H9 (cell line): ENCODE measurements around the gene RPS6KB1. TPM values are rescaled to one million over a fixed set of nuclear protein-coding genes. Genes with fewer than 3 reads are reported as not detected.
"Not testable (repeated sequence)": the region's sequence is repeated elsewhere in the genome, so short reads cannot be mapped to it uniquely, and the experiment has no call there.

Experiments used
- DNase-seq: peaks from one replicate; pipeline ENCODE4 v3.0.0-alpha.2; 2017
- H2AFZ ChIP-seq: one replicate; pipeline ENCODE4 v1.6.1; 2013; ENCODE audit warnings: mild to moderate bottlenecking, low read length, control low read depth, moderate library complexity
- H2AK5ac ChIP-seq: 2 replicates; pipeline ENCODE4 v1.6.1; 2013; ENCODE audit warnings: low read length, control low read depth, mixed read lengths; ENCODE audit not compliant: insufficient read length
- H2BK120ac ChIP-seq: one replicate; pipeline ENCODE4 v1.6.1; 2013; ENCODE audit warnings: low read depth, mild to moderate bottlenecking, low read length, control low read depth, inconsistent platforms; ENCODE audit not compliant: poor library complexity, severe bottlenecking
- H2BK12ac ChIP-seq: 2 replicates; pipeline ENCODE4 v1.6.1; 2013; ENCODE audit warnings: low read length, control low read depth, mixed read lengths, low read depth; ENCODE audit not compliant: insufficient read length
- H2BK15ac ChIP-seq: 2 replicates; pipeline ENCODE4 v1.6.1; 2013; ENCODE audit warnings: low read depth, low read length, control low read depth
- H2BK20ac ChIP-seq: one replicate; pipeline ENCODE4 v1.6.1; 2013; ENCODE audit warnings: low read depth, mild to moderate bottlenecking, low read length, control low read depth, inconsistent platforms; ENCODE audit not compliant: poor library complexity, severe bottlenecking
- H2BK5ac ChIP-seq: 2 replicates; pipeline ENCODE4 v1.6.1; 2013; ENCODE audit warnings: low read length, control low read depth, mixed read lengths; ENCODE audit not compliant: insufficient read length
- H3K14ac ChIP-seq: 2 replicates; pipeline ENCODE4 v1.6.1; 2013; ENCODE audit warnings: low read length, control low read depth; ENCODE audit not compliant: insufficient read depth
- H3K18ac ChIP-seq: 2 replicates; pipeline ENCODE4 v1.6.1; 2013; ENCODE audit warnings: low read depth, mild to moderate bottlenecking, mixed read lengths, low read length, control low read depth; ENCODE audit not compliant: insufficient read length
- H3K23ac ChIP-seq: 2 replicates; pipeline ENCODE4 v1.6.1; 2013; ENCODE audit warnings: low read length, control low read depth, mixed read lengths, low read depth; ENCODE audit not compliant: insufficient read length
- H3K23me2 ChIP-seq: 2 replicates; pipeline ENCODE4 v1.6.1; 2013; ENCODE audit warnings: low read depth, mild to moderate bottlenecking, mixed read lengths, low read length, control low read depth; ENCODE audit not compliant: insufficient read length, poor library complexity, severe bottlenecking
- H3K27ac ChIP-seq: 2 replicates; pipeline ENCODE4 v1.5.1; 2013; ENCODE audit warnings: low read length, control low read depth, mixed read lengths, low read depth; ENCODE audit not compliant: insufficient read length
- H3K27me3 ChIP-seq: 2 replicates; pipeline ENCODE4 v1.6.1; 2013; ENCODE audit warnings: low read length, control low read depth, inconsistent platforms; ENCODE audit not compliant: insufficient read depth
- H3K4ac ChIP-seq: 2 replicates; pipeline ENCODE4 v1.6.1; 2013; ENCODE audit warnings: low read depth, mild to moderate bottlenecking, control low read depth, inconsistent platforms, low read length, moderate library complexity
- H3K4me1 ChIP-seq: 2 replicates; pipeline ENCODE4 v1.6.1; 2013; ENCODE audit warnings: low read length, control low read depth, inconsistent platforms; ENCODE audit not compliant: insufficient read depth
- H3K4me2 ChIP-seq: 2 replicates; pipeline ENCODE4 v1.6.1; 2013; ENCODE audit warnings: low read length, control low read depth, mixed read lengths; ENCODE audit not compliant: insufficient read length, insufficient read depth
- H3K56ac ChIP-seq: 2 replicates; pipeline ENCODE4 v1.6.1; 2013; ENCODE audit warnings: low read depth, mild to moderate bottlenecking, mixed read lengths, low read length, control low read depth; ENCODE audit not compliant: insufficient read length
- H3K79me1 ChIP-seq: 2 replicates; pipeline ENCODE4 v1.6.1; 2013; ENCODE audit warnings: low read depth, mild to moderate bottlenecking, moderate library complexity, low read length, control low read depth, inconsistent platforms; ENCODE audit not compliant: insufficient read depth, poor library complexity, severe bottlenecking
- H3K79me2 ChIP-seq: 2 replicates; pipeline ENCODE4 v1.6.1; 2013; ENCODE audit warnings: low read length, control low read depth, inconsistent platforms; ENCODE audit not compliant: insufficient read depth
- H3K9ac ChIP-seq: 2 replicates; pipeline ENCODE4 v1.6.1; 2013; ENCODE audit warnings: low read length, control low read depth, mixed read lengths; ENCODE audit not compliant: insufficient read length; ENCODE audit errors: extremely low read depth
- H3K9me3 ChIP-seq: one replicate; pipeline ENCODE4 v1.6.1; 2013; ENCODE audit warnings: low read depth, low read length, inconsistent platforms; ENCODE audit not compliant: control insufficient read depth
- H3T11ph ChIP-seq: one replicate; pipeline ENCODE4 v1.6.1; 2013; ENCODE audit warnings: mild to moderate bottlenecking, low read length, control low read depth, inconsistent platforms
- H4K20me1 ChIP-seq: one replicate; pipeline ENCODE4 v1.6.1; 2013; ENCODE audit not compliant: control insufficient read depth, insufficient read length, insufficient read depth
- H4K5ac ChIP-seq: 2 replicates; pipeline ENCODE4 v1.6.1; 2013; ENCODE audit warnings: low read depth, mild to moderate bottlenecking, mixed read lengths, low read length, control low read depth; ENCODE audit not compliant: insufficient read length
- H4K8ac ChIP-seq: replicated peaks from 2 replicates; pipeline ENCODE4 v1.6.1; 2013; ENCODE audit warnings: low read length, control low read depth, mixed read lengths, low read depth; ENCODE audit not compliant: insufficient read length
- H4K91ac ChIP-seq: 2 replicates; pipeline ENCODE4 v1.6.1; 2013; ENCODE audit warnings: low read depth, mild to moderate bottlenecking, moderate library complexity, mixed read lengths, low read length, control low read depth; ENCODE audit not compliant: insufficient read length
- H3K27ac Mint-ChIP-seq, 3 experiments: 2 replicates in 2 of 3; 3 replicates in 1 of 3; pipeline ENCODE4 v1.8.0; 2020 to 2021; ENCODE audit warnings: mixed read lengths in 3 of 3, mild to moderate bottlenecking in 1 of 3, moderate library complexity in 1 of 3
- H3K27me3 Mint-ChIP-seq: 2 replicates; pipeline ENCODE4 v1.8.0; 2021; ENCODE audit warnings: low read depth, mild to moderate bottlenecking, moderate library complexity, mixed read lengths
- H3K36me3 Mint-ChIP-seq, 3 experiments: 2 replicates in 2 of 3; 3 replicates in 1 of 3; pipeline ENCODE4 v1.8.0; 2020 to 2021; ENCODE audit warnings: low read depth in 3 of 3, mixed read lengths in 3 of 3; ENCODE audit not compliant: insufficient read depth in 1 of 3
- H3K4me1 Mint-ChIP-seq, 2 experiments: 2 replicates each; pipeline ENCODE4 v1.8.0; 2020; ENCODE audit warnings: mixed read lengths in 2 of 2
- H3K4me3 Mint-ChIP-seq, 2 experiments: 2 replicates in 1 of 2; 3 replicates in 1 of 2; pipeline ENCODE4 v1.8.0; 2020 to 2021; ENCODE audit warnings: mild to moderate bottlenecking in 2 of 2, mixed read lengths in 2 of 2, moderate library complexity in 1 of 2
- H3K9me3 Mint-ChIP-seq, 2 experiments: 2 replicates in 1 of 2; 3 replicates in 1 of 2; pipeline ENCODE4 v1.8.0; 2020; ENCODE audit warnings: mild to moderate bottlenecking in 2 of 2, mixed read lengths in 2 of 2, moderate library complexity in 1 of 2
- WGBS: extraction: QIAGEN DNeasy Blood & Tissue Kit; methylation state at CpG from one replicate; pipeline ENCODE4 v1.1.7; 2013; ENCODE audit warnings: missing lambda C conversion rate, low lambda C conversion rate, mixed read lengths; ENCODE audit not compliant: insufficient read length; ENCODE audit errors: extremely low coverage; 5-methylcytosine and 5-hydroxymethylcytosine counted together
- total RNA-seq: library from RNA; stranded (reverse); gene quantifications from 2 replicates; pipeline ENCODE4 v1.2.1, GENCODE V29; 2021

The RPS6KB1 gene
- total RNA-seq, 1 experiment from 2014 or later, result 36.1 TPM

DNA sequence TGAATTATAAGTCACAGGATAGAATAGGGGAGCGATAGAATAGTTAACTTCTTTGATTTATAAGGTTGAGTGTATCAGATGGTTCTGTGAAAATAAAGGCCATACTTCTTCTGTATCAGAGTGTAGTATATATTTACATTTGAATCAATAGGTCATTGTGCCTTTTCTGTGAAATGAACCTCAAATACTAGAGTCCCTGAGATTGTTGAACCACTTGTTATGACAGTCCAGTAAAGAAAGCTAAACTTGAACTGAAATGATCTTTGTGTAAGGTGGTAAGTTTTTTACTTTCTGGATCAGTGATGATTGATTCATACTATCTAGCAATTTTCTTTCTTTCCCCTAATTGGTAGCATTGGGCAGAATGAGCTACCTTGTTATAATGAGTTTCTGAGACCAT, 40.4 kb downstream of the RPS6KB1 start:
- not testable (repeated sequence) for H3K4me1 ChIP-seq, H2BK15ac ChIP-seq, H3K79me1 ChIP-seq, H3K4me3 Mint-ChIP-seq, H3K27me3 ChIP-seq, H3K27me3 Mint-ChIP-seq, H2BK12ac ChIP-seq, H3K9ac ChIP-seq, H4K8ac ChIP-seq, H4K91ac ChIP-seq, H3T11ph ChIP-seq, H3K23me2 ChIP-seq, H3K14ac ChIP-seq, DNase-seq, H4K20me1 ChIP-seq, H3K4me2 ChIP-seq, H3K9me3 Mint-ChIP-seq, H3K9me3 ChIP-seq, H3K23ac ChIP-seq, H2AK5ac ChIP-seq, H2AFZ ChIP-seq, H2BK5ac ChIP-seq, H3K18ac ChIP-seq, H4K5ac ChIP-seq, H2BK120ac ChIP-seq, H3K27ac Mint-ChIP-seq, H3K4ac ChIP-seq, H2BK20ac ChIP-seq, H3K4me1 Mint-ChIP-seq, H3K27ac ChIP-seq, H3K56ac ChIP-seq, H3K79me2 ChIP-seq
- WGBS, result no CpG with 5 or more reads among the region's 1 CpG
- H3K36me3 Mint-ChIP-seq, result peaks cover 17 to 75% (median 60%) of the 10 kb centered on the region in 3 experiments

DNA sequence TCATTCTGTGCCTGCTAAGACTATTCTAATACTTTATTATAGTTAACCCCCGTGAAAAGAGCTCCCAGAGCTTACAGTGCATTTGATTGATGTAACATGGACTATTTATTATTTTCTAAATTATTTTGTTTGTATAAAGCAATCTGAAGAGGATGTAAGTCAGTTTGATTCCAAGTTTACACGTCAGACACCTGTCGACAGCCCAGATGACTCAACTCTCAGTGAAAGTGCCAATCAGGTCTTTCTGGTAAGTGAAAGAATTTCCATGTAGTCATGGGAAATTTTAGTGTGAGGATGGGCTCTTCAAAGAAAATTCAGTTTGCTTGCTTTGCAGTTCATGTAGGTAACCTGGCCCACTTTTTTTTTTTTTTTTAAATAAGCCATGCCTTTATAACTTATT, 47.8 kb downstream of the RPS6KB1 start:
- not testable (repeated sequence) for H3K79me2 ChIP-seq, H3K27me3 ChIP-seq, DNase-seq, H2BK20ac ChIP-seq, H3K14ac ChIP-seq, H3K4me1 ChIP-seq, H3K56ac ChIP-seq, H3K27ac Mint-ChIP-seq, H3K4me1 Mint-ChIP-seq, H4K91ac ChIP-seq, H2BK12ac ChIP-seq, H3K4me2 ChIP-seq, H4K20me1 ChIP-seq, H3K9me3 ChIP-seq, H2BK5ac ChIP-seq, H4K5ac ChIP-seq, H2AK5ac ChIP-seq, H3K27ac ChIP-seq, H3K79me1 ChIP-seq, H3K27me3 Mint-ChIP-seq, H3K18ac ChIP-seq, H3K23me2 ChIP-seq, H4K8ac ChIP-seq, H3K9ac ChIP-seq, H3K4me3 Mint-ChIP-seq, H2BK15ac ChIP-seq, H3K4ac ChIP-seq, H3K9me3 Mint-ChIP-seq, H3K23ac ChIP-seq, H2AFZ ChIP-seq, H3T11ph ChIP-seq, H2BK120ac ChIP-seq
- WGBS, result no CpG with 5 or more reads among the region's 3 CpGs
- H3K36me3 Mint-ChIP-seq, result peaks cover 5 to 62% (median 27%) of the 10 kb centered on the region in 3 experiments; a peak in 6 of 7 replicates
